OCI-LY1 (cell line): Measurements from ENCODE around the gene IGF2BP3.

Experiments
- H2AFZ ChIP-seq: fragments of 200-600 bp; sonication (generic), shearing (Covaris generic); 2 replicates; pipeline ENCODE4 v1.6.0; 2014; ENCODE audit warnings: antibody characterized with exemption, mild to moderate bottlenecking, low read length
- H3F3A ChIP-seq: fragments of 200-600 bp; sonication (generic), shearing (Covaris generic); 2 replicates; pipeline ENCODE4 v1.6.0; 2014; ENCODE audit warnings: mild to moderate bottlenecking, antibody characterized with exemption, low read length, moderate library complexity; ENCODE audit not compliant: insufficient read depth
- H3K27ac ChIP-seq: fragments of 200-600 bp; sonication (generic); 2 replicates; pipeline ENCODE4 v1.5.1; 2014; ENCODE audit warnings: low read length, mixed run types, mild to moderate bottlenecking, low read depth; ENCODE audit not compliant: poor library complexity, severe bottlenecking
- H3K27me3 ChIP-seq: fragments of 200-600 bp; sonication (generic); 2 replicates; pipeline ENCODE4 v1.6.0; 2014; ENCODE audit warnings: antibody characterized with exemption, mild to moderate bottlenecking, low read length, moderate library complexity; ENCODE audit not compliant: insufficient read depth
- H3K36me3 ChIP-seq: fragments of 200-600 bp; sonication (generic); 2 replicates; pipeline ENCODE4 v1.6.1; 2014; ENCODE audit warnings: mild to moderate bottlenecking, antibody characterized with exemption, low read length, moderate library complexity, mixed read lengths; ENCODE audit not compliant: insufficient read depth
- H3K4me1 ChIP-seq: fragments of 200-600 bp; sonication (generic); 2 replicates; pipeline ENCODE4 v1.5.1; 2014; ENCODE audit warnings: mild to moderate bottlenecking, low read length, moderate library complexity; ENCODE audit not compliant: insufficient read depth, severe bottlenecking
- H3K4me2 ChIP-seq: fragments of 200-600 bp; sonication (generic), shearing (Covaris generic); 2 replicates; pipeline ENCODE4 v1.6.1; 2014; ENCODE audit warnings: low read length
- H3K4me3 ChIP-seq: fragments of 200-600 bp; sonication (generic); 2 replicates; pipeline ENCODE4 v1.5.1; 2014; ENCODE audit warnings: low read length, low read depth, mild to moderate bottlenecking, mixed read lengths; ENCODE audit not compliant: poor library complexity, severe bottlenecking
- H3K79me2 ChIP-seq: fragments of 200-600 bp; shearing (Covaris generic); 2 replicates; pipeline ENCODE4 v1.6.1; 2016; ENCODE audit warnings: mixed run types, low read length, mixed read lengths; ENCODE audit not compliant: insufficient read depth
- H3K9ac ChIP-seq: fragments of 200-600 bp; sonication (generic), shearing (Covaris generic); 2 replicates; pipeline ENCODE4 v1.6.1; 2014; ENCODE audit warnings: mild to moderate bottlenecking, low read length, mixed read lengths
- H3K9me2 ChIP-seq: fragments of 200-600 bp; sonication (generic), shearing (Covaris generic); 2 replicates; pipeline ENCODE4 v1.6.1; 2014; ENCODE audit warnings: low read depth, mild to moderate bottlenecking, low read length, mixed read lengths
- H3K9me3 ChIP-seq: fragments of 200-600 bp; shearing (Covaris generic); 2 replicates; pipeline ENCODE4 v1.6.1; 2014; ENCODE audit warnings: low read length, mixed read lengths
- H4K20me1 ChIP-seq: fragments of 200-600 bp; sonication (generic), shearing (Covaris generic); 2 replicates; pipeline ENCODE4 v1.6.0; 2016; ENCODE audit warnings: mild to moderate bottlenecking, low read length; ENCODE audit not compliant: insufficient read depth
- EZH2 ChIP-seq: fragments of 200-600 bp; sonication (generic), shearing (Covaris generic); IDR thresholded peaks from 2 replicates; pipeline ENCODE4 v1.8.0; 2017; ENCODE audit warnings: borderline replicate concordance, mixed run types, mild to moderate bottlenecking, antibody characterized with exemption, low read length, moderate library complexity, mixed read lengths
- TF ChIP-seq, protein P1 (sequence below): fragments of 200-600 bp; sonication (generic), shearing (Covaris generic); IDR thresholded peaks from 2 replicates; pipeline ENCODE4 v1.5.1; 2017; ENCODE audit warnings: mild to moderate bottlenecking, antibody characterized with exemption, low read length, moderate library complexity, mixed read lengths

Gene IGF2BP3

DNA sequence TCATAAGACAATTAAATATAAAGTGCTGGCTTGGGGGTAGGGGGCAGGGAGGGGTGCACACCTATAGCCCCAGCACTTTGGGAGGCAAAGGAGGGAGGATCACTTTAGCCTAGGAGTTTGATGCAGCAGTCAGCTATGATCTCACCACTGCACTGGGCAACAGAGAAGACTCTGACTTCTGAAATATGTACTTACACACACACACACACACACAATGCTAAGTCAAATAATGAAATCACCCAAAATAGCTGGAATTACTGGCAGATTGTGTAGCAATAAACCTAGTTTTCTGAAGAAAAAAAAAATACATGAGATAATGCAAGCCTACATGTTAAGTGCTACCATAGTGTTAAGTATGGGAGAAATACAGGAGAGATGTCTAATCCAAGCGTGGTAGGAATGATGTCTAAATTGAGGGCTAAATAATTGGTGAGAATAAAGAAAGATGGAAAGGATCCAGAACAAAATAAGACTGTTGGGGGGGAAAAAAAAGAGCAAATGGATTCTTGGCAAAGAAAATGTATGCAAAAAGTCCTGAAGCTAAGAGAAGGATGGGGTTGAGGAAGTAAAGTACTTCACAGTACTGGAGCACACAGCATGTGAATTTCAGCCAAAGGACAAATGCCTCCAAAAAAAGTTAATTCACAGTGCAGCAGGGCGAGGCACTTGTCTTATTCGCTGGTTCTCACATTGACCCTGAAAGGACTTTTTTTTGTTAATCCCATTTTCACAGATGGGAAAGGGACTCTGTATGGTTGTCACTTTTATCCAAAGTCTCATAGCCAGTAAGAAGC, 73.9 kb downstream of the IGF2BP3 start:
- Histone ChIP-seq H3K9me2 (no peaks in the 10 kb centered on the region), H3K79me2 (no peaks in the 10 kb centered on the region), H3K9ac (no peak overlapping the region), H2AFZ (no peak overlapping the region), H4K20me1 (no peaks in the 10 kb centered on the region), H3K36me3 (peaks cover 46% of the 10 kb centered on the region), H3K27me3 (no peaks in the 10 kb centered on the region), H3K4me1 (peaks cover 22% of the 10 kb centered on the region), H3K9me3 (no peaks in the 10 kb centered on the region), H3K4me2 (no peak overlapping the region), H3F3A (no peaks in the 10 kb centered on the region), H3K27ac (no peak overlapping the region), H3K4me3 (no peak overlapping the region)
- TF ChIP-seq, protein P1, sequence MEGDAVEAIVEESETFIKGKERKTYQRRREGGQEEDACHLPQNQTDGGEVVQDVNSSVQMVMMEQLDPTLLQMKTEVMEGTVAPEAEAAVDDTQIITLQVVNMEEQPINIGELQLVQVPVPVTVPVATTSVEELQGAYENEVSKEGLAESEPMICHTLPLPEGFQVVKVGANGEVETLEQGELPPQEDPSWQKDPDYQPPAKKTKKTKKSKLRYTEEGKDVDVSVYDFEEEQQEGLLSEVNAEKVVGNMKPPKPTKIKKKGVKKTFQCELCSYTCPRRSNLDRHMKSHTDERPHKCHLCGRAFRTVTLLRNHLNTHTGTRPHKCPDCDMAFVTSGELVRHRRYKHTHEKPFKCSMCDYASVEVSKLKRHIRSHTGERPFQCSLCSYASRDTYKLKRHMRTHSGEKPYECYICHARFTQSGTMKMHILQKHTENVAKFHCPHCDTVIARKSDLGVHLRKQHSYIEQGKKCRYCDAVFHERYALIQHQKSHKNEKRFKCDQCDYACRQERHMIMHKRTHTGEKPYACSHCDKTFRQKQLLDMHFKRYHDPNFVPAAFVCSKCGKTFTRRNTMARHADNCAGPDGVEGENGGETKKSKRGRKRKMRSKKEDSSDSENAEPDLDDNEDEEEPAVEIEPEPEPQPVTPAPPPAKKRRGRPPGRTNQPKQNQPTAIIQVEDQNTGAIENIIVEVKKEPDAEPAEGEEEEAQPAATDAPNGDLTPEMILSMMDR = no peak
- no peak for TF ChIP-seq EZH2

DNA sequence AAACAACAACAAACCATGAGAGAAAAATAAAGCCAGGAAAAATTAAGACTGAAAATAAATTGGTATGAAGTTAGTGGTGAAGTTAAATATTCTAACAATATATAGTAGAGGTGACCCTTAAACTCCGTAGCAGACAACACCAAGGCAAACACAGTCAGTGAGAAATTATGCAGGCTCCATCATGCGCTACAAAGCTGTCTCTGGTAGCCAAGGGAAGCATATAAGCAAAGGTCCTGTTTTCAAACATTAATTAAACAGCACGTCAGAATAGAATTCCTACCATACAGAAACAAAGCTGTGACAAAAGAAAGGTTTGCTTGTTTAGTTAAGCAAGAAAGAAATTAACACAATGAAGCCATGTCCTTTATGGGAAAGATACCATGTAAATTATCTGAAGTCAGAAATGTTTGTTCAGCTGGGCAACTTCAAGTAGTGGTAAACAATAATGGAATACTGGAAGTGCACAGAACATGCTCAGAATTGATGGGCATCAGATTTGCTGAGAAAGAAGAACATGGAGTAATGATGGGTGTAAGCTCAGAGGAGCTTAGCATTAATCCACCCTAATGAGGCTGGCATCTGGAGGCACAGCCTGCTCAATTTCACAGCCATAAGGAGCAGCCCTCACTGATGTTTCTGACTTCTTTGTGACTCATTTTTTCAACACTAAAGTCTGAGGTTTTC, 75.7 kb downstream of the IGF2BP3 start:
- Histone ChIP-seq H3K27ac (peak overlapping the region; percentile 26), H2AFZ (no peak overlapping the region)

DNA sequence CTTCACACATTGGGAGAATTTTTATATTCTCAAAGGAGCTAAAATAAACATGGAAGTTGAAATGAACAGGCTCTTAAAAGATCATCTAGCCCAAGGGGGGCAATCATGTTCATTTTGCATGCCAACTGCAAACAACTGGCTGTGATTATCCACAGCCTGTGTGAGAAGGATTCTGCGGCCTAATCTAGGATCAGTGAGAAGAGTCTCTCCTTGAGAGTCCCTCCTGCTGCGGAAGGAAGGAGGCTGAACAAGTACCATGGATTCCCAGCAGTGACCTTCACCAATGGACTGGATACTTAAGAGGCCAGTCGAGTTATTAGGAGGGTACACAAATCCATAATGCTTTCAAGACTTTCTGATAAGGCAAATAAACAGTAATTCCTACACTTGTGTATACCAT, 76.7 kb downstream of the IGF2BP3 start:
- no peaks in the 10 kb centered on the region for H4K20me1 ChIP-seq
- no peaks in the 10 kb centered on the region for H3K9me3 ChIP-seq
- no peaks in the 10 kb centered on the region for H3K9me2 ChIP-seq
- no peaks in the 10 kb centered on the region; the same call in 1 of the 2 replicates for H3F3A ChIP-seq
- H3K4me3 ChIP-seq = no peak overlapping the region
- H3K79me2 ChIP-seq = no peaks in the 10 kb centered on the region
- no peak overlapping the region for H2AFZ ChIP-seq
- H3K9ac ChIP-seq = no peak overlapping the region
- peaks cover 39% of the 10 kb centered on the region for H3K36me3 ChIP-seq
- TF ChIP-seq, protein P1 = no peak
- no peak for TF ChIP-seq EZH2
- H3K4me2 ChIP-seq = no peak overlapping the region
- peaks cover 22% of the 10 kb centered on the region for H3K4me1 ChIP-seq
- no peaks in the 10 kb centered on the region for H3K27me3 ChIP-seq
- no peak overlapping the region for H3K27ac ChIP-seq

More for the DNA sequence above, 75.7 kb downstream of the IGF2BP3 start:
- Histone ChIP-seq H3K9ac (no peak overlapping the region), H3K79me2 (no peaks in the 10 kb centered on the region), H3K4me2 (no peak overlapping the region), H3K9me3 (no peaks in the 10 kb centered on the region), H3K9me2 (no peaks in the 10 kb centered on the region), H4K20me1 (no peaks in the 10 kb centered on the region), H3F3A (no peaks in the 10 kb centered on the region; the same call in 1 of the 2 replicates), H3K36me3 (peaks cover 38% of the 10 kb centered on the region), H3K4me1 (peaks cover 22% of the 10 kb centered on the region), H3K4me3 (no peak overlapping the region), H3K27me3 (no peaks in the 10 kb centered on the region)
- TF ChIP-seq, protein P1 = no peak
- TF ChIP-seq EZH2 = no peak
